ENCODE measurements around the gene CTH. TPM values are rescaled to one million over a fixed set of nuclear protein-coding genes. Genes with fewer than 3 reads are reported as not detected.
"Not testable (repeated sequence)": the region's sequence is repeated elsewhere in the genome, so short reads cannot be mapped to it uniquely, and the experiment has no call there.

The CTH gene
- total RNA-seq, 1 donor from 2014 or later: 9.7 TPM

DNA sequence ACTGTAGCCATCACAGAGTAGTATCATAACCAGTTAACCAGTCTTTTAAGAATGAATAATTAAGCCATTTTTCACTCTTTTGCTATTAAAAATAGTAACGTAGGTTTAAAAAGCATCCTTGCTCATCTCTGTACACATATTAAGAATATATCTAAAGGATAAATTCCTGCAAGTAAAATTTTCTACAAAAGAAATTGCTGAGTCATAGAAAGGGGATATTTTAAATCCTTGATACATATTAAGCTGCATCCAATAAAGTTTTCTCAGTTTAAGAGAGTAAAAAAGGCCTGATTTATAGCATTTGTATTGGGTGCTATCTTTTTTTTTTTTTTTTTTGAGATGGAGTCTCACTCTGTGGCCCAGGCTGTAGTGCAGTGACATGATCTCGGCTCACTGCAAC lies 1.9 kb upstream of the CTH start:
- TF ChIP-seq, protein P1, sequence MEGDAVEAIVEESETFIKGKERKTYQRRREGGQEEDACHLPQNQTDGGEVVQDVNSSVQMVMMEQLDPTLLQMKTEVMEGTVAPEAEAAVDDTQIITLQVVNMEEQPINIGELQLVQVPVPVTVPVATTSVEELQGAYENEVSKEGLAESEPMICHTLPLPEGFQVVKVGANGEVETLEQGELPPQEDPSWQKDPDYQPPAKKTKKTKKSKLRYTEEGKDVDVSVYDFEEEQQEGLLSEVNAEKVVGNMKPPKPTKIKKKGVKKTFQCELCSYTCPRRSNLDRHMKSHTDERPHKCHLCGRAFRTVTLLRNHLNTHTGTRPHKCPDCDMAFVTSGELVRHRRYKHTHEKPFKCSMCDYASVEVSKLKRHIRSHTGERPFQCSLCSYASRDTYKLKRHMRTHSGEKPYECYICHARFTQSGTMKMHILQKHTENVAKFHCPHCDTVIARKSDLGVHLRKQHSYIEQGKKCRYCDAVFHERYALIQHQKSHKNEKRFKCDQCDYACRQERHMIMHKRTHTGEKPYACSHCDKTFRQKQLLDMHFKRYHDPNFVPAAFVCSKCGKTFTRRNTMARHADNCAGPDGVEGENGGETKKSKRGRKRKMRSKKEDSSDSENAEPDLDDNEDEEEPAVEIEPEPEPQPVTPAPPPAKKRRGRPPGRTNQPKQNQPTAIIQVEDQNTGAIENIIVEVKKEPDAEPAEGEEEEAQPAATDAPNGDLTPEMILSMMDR (IDR thresholded peaks at IDR 0.05): no peak
- H3K27me3 Mint-ChIP-seq (ENCODE audit: unreplicated experiment): peaks cover 15% of the 10 kb centered on the region
- no peak overlapping the region for H3K27ac Mint-ChIP-seq (ENCODE audit: unreplicated experiment)
- H3K4me3 Mint-ChIP-seq (ENCODE audit: unreplicated experiment): no peak overlapping the region
- H3K4me1 Mint-ChIP-seq (ENCODE audit: unreplicated experiment): peaks cover 19% of the 10 kb centered on the region
- H3K36me3 Mint-ChIP-seq (ENCODE audit: unreplicated experiment): no peaks in the 10 kb centered on the region
- no peak for DNase-seq (ENCODE audit: extremely low spot score, unreplicated experiment)
- H3K9me3 Mint-ChIP-seq (ENCODE audit: unreplicated experiment): no peaks in the 10 kb centered on the region

DNA sequence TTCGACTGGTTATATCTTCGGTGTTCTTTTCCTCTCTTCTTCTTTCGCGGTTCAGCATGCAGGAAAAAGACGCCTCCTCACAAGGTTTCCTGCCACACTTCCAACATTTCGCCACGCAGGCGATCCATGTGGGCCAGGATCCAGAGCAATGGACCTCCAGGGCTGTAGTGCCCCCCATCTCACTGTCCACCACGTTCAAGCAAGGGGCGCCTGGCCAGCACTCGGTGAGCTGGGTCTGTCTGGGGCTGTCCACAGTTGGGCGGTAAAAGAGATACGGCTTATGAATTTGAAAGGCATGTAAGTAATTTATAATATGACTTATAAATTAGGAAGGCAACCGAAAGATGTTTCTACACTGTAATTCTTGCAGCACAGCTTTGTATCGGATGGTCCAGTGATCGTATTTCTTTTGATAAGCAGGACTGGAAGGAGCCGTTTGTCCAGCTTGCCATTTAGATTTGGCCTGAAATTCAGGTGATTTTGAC lies 334 bp downstream of the CTH start:
- Mint-ChIP-seq H3K36me3 (ENCODE audit: unreplicated experiment) (no peaks in the 10 kb centered on the region), H3K4me3 (ENCODE audit: unreplicated experiment) (peak overlapping the region; percentile 95)
- DNase-seq (ENCODE audit: extremely low spot score, unreplicated experiment): no peak

DNA sequence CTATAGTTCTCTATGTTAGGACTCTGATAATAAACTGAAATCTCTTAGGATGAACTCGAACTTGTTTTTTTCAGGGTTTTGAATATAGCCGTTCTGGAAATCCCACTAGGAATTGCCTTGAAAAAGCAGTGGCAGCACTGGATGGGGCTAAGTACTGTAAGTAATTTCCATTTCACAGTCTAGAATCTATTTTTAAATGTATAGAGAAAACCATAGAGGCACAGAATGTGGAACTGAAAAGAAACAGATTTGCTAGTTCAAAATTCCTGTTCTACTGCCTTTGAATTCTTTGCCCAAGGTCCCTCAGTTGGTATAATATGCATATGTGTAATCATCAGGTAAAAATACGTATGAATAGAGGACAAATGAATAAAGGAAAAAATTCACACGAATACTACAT lies 4.8 kb downstream of the CTH start:
- peaks cover 9% of the 10 kb centered on the region for H3K36me3 Mint-ChIP-seq (ENCODE audit: unreplicated experiment)
- H3K27ac Mint-ChIP-seq (ENCODE audit: unreplicated experiment): no peak overlapping the region
- H3K9me3 Mint-ChIP-seq (ENCODE audit: unreplicated experiment): no peaks in the 10 kb centered on the region
- peaks cover 15% of the 10 kb centered on the region for H3K4me1 Mint-ChIP-seq (ENCODE audit: unreplicated experiment)
- no peak for DNase-seq (ENCODE audit: extremely low spot score, unreplicated experiment)
- TF ChIP-seq, protein P1 (IDR thresholded peaks at IDR 0.05): no peak
- H3K27me3 Mint-ChIP-seq (ENCODE audit: unreplicated experiment): no peaks in the 10 kb centered on the region
- H3K4me3 Mint-ChIP-seq (ENCODE audit: unreplicated experiment): no peak overlapping the region

More for the DNA sequence above, 334 bp downstream of the CTH start:
- Mint-ChIP-seq H3K4me1 (ENCODE audit: unreplicated experiment) (peaks cover 21% of the 10 kb centered on the region), H3K27ac (ENCODE audit: unreplicated experiment) (peak overlapping the region; percentile 98), H3K27me3 (ENCODE audit: unreplicated experiment) (peaks cover 1% of the 10 kb centered on the region), H3K9me3 (ENCODE audit: unreplicated experiment) (no peaks in the 10 kb centered on the region)
- TF ChIP-seq, protein P1 (IDR thresholded peaks at IDR 0.05): no peak

DNA sequence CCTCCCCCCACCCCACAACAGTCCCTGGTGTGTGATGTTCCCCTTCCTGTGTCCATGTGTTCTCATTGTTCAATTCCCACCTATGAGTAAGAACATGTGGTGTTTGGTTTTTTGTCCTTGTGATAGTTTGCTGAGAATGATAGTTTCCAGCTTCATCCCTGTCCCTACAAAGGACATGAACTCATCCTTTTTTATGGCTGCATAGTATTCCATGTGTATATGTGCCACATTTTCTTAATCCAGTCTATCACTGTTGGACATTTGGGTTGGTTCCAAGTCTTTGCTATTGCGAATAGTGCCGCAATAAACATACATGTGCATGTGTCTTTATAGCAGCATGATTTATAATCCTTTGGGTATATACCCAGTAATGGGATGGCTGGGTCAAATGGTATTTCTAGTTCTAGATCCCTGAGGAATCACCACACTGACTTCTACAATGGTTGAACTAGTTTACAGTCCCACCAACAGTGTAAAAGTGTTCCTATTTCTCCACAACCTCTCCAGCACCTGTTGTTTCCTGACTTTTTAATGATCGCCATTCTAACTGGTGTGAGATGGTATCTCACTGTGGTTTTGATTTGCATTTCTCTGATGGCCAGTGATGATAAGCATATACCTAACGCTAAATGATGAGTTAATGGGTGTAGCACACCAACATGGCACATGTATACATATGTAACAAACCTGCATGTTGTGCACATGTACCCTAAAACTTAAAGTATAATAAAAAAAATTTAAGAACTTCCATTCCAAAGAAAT lies 8.1 kb downstream of the CTH start:
- DNase-seq (ENCODE audit: extremely low spot score, unreplicated experiment); H3K27ac Mint-ChIP-seq (ENCODE audit: unreplicated experiment); H3K27me3 Mint-ChIP-seq (ENCODE audit: unreplicated experiment); H3K9me3 Mint-ChIP-seq (ENCODE audit: unreplicated experiment); H3K4me1 Mint-ChIP-seq (ENCODE audit: unreplicated experiment); H3K4me3 Mint-ChIP-seq (ENCODE audit: unreplicated experiment): not testable (repeated sequence)
- peaks cover 13% of the 10 kb centered on the region for H3K36me3 Mint-ChIP-seq (ENCODE audit: unreplicated experiment)

DNA sequence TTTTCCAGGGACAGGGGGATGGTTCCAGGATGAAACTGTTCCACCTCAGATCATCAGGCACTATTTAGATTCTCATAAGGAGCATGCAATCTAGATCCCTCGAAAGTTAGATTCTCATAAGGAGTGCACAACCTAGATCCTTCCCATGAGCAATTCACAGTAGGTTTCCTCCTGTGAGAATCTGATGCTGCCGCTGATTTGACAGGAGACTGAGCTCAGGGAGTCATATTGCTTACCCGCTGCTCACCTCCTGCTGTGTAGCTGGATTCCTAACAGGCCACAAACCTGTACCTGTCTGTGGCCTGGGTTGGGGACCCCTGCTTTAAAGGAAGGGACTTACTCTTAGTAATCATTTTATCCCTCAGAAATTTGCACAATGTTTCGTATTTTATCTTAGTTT lies 9.3 kb downstream of the CTH start:
- Mint-ChIP-seq H3K27ac (ENCODE audit: unreplicated experiment) (no peak overlapping the region), H3K27me3 (ENCODE audit: unreplicated experiment) (no peaks in the 10 kb centered on the region), H3K4me3 (ENCODE audit: unreplicated experiment) (no peak overlapping the region), H3K36me3 (ENCODE audit: unreplicated experiment) (peaks cover 16% of the 10 kb centered on the region), H3K9me3 (ENCODE audit: unreplicated experiment) (no peaks in the 10 kb centered on the region), H3K4me1 (ENCODE audit: unreplicated experiment) (no peaks in the 10 kb centered on the region)
- TF ChIP-seq, protein P1 (IDR thresholded peaks at IDR 0.05): no peak
- DNase-seq (ENCODE audit: extremely low spot score, unreplicated experiment): no peak

Measured in osteocyte (in vitro differentiated cells).